Esophagus muscularis mucosa (tissue), 4 donors: ENCODE measurements around the gene LRRTM4. TPM values are rescaled to one million over a fixed set of nuclear protein-coding genes. Genes with fewer than 3 reads are reported as not detected.

Experiments used
- DNase-seq: peaks from one replicate; pipeline ENCODE4 v3.0.0-alpha.2; 2017; ENCODE audit errors: extremely low spot score
- H3K27ac ChIP-seq, 4 donors: fragments of 200-600 bp; sonication (generic); replicated peaks in 1 of 4; 1 replicate in 3 of 4; 2 replicates in 1 of 4; pipeline ENCODE4 v1.5.1; 2016 to 2019; ENCODE audit warnings: mild to moderate bottlenecking in 1 of 4
- H3K27me3 ChIP-seq, 4 donors: fragments of 200-600 bp; sonication (generic); one replicate each; pipeline versions ENCODE4 v1.5.1 to v1.6.0; 2016 to 2019
- H3K36me3 ChIP-seq, 4 donors: fragments of 200-600 bp; sonication (generic); one replicate each; pipeline ENCODE4 v1.5.1; 2016 to 2019
- H3K4me1 ChIP-seq, 4 donors: fragments of 200-600 bp; sonication (generic); one replicate each; pipeline ENCODE4 v1.5.1; 2016 to 2019
- H3K4me3 ChIP-seq, 4 donors: fragments of 200-600 bp; sonication (generic); 1 replicate in 2 of 4; 2 replicates in 2 of 4; pipeline ENCODE4 v1.5.1; 2016 to 2019; ENCODE audit warnings: mild to moderate bottlenecking in 4 of 4, moderate library complexity in 1 of 4
- H3K9me3 ChIP-seq, 4 donors: fragments of 200-600 bp; sonication (generic); 1 replicate in 3 of 4; 2 replicates in 1 of 4; pipeline ENCODE4 v1.5.1; 2016 to 2019
- CTCF ChIP-seq, 3 experiments: fragments of 200-600 bp in 2 of 3; fragments of 450-650 bp in 1 of 3; sonication (generic) in 2 of 3; IDR thresholded peaks; one replicate each; pipeline ENCODE4 v1.5.1; 2017 to 2019; ENCODE audit warnings: antibody characterized with exemption in 3 of 3, mild to moderate bottlenecking in 2 of 3, moderate library complexity in 1 of 3
- EP300 ChIP-seq: sonication (generic); formaldehyde crosslinking; IDR thresholded peaks from one replicate; pipeline ENCODE4 v1.6.1; 2017; ENCODE audit warnings: antibody characterized with exemption
- POLR2A ChIP-seq: fragments of 450-650 bp; IDR thresholded peaks from one replicate; pipeline ENCODE4 v1.6.1; 2017; ENCODE audit warnings: antibody characterized with exemption, moderate library complexity, mild to moderate bottlenecking, low read depth
- POLR2AphosphoS5 ChIP-seq, 2 donors: sonication (generic); formaldehyde crosslinking; IDR thresholded peaks; one replicate each; pipeline ENCODE4 v1.6.1; 2017; ENCODE audit warnings: antibody characterized with exemption in 2 of 2
- WGBS: methylation state at CpG from one replicate; pipeline ENCODE4 v1.1.5; 2018; 5-methylcytosine and 5-hydroxymethylcytosine counted together
- intact Hi-C: fragments of 100-400 bp; cut with DNase I; formaldehyde crosslinking; loops from one replicate; pipeline ENCODE4 v1.15.1; 2023
- total RNA-seq, 4 donors: library from RNA; depleted of rRNA; stranded (reverse); fragments of >200 nt; gene quantifications; one replicate each; pipeline versions ENCODE4 v1.1.0 to v1.2.1, GENCODE V29; 2016

The LRRTM4 gene
- total RNA-seq, 4 donors from 2014 or later, result 0.17 to 0.97 (median 0.41) TPM

DNA sequence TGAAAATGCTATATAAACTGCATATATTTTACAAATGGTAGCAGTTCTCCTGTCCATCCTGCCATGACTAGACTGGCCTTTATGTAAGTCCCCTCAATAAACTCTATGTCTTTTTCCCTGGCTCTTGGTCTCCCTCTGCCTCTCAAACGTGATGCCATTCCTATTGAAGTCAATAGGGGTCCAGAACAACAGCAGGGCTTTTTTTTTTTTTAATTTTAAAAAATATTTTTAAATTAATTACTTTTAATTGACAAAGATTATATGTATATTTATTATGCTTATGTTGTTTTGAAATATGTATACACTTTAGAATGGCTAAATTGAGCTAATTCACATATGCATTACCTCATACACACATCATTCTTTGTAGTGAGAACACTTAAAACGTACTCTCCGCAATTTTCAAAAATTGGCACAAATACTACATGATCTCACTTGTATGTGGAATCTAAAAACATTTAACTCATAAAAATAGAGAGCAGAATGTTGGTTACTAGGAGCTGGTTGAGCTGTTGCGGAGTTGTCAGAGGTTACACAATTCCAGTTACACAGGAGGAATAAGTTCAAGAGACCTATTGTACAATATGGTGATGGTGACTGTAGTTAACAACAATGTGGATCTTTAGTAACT, 123.1 kb downstream of the LRRTM4 start:
- no peak overlapping the region for H3K4me3 ChIP-seq
- DNase-seq, result no peak
- H3K27me3 ChIP-seq, result no peaks in the 10 kb centered on the region
- 61% methylated on average over 4 of the region's 4 CpGs for WGBS
- H3K9me3 ChIP-seq, result no peaks in the 10 kb centered on the region
- no peak for TF ChIP-seq EP300
- no peak for TF ChIP-seq POLR2AphosphoS5 (IDR thresholded peaks at IDR 0.05)
- TF ChIP-seq POLR2A, result no peak
- TF ChIP-seq CTCF (IDR thresholded peaks at IDR 0.05), result no peak
- H3K4me1 ChIP-seq, result no peaks in the 10 kb centered on the region
- no peaks in the 10 kb centered on the region for H3K36me3 ChIP-seq
- intact Hi-C loops, result no loop called here
- no peak overlapping the region for H3K27ac ChIP-seq

DNA sequence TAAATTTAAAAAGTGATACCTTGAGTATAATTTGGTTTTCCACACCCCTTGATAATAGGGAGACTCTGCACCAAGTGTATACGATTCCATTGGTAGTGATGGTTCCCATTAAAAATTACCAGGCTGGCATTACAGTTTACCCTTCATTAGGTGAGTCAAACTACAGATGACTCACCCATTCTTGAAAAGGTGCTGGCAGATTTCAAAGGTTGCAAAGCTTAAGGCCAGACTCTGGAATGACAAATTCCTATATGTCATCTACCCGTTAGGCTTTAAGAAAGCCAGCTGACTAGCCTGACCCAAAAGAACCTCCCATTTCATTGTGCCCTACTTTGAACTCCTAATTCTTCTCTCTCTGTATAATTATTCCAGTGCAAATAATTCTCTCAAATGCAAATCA, 124.4 kb downstream of the LRRTM4 start:
- Histone ChIP-seq H3K36me3 (no peaks in the 10 kb centered on the region), H3K4me1 (no peaks in the 10 kb centered on the region), H3K4me3 (no peak overlapping the region), H3K9me3 (no peaks in the 10 kb centered on the region), H3K27ac (no peak overlapping the region), H3K27me3 (no peaks in the 10 kb centered on the region)
- WGBS, result 72% methylated on average over 2 of the region's 2 CpGs
- no peak for TF ChIP-seq CTCF (IDR thresholded peaks at IDR 0.05)
- no peak for TF ChIP-seq POLR2AphosphoS5 (IDR thresholded peaks at IDR 0.05)
- no peak for TF ChIP-seq POLR2A
- no peak for TF ChIP-seq EP300
- intact Hi-C loops, result no loop called here
- DNase-seq, result no peak

- intact Hi-C loops, result no loop called here
- Histone ChIP-seq H3K36me3 (no peaks in the 10 kb centered on the region), H3K4me3 (no peak overlapping the region), H3K27me3 (no peaks in the 10 kb centered on the region), H3K4me1 (no peaks in the 10 kb centered on the region), H3K9me3 (no peaks in the 10 kb centered on the region), H3K27ac (no peak overlapping the region)
- 71% methylated on average over 1 of the region's 1 CpG for WGBS
- DNase-seq, result no peak
- TF ChIP-seq EP300 (no peak), CTCF (IDR thresholded peaks at IDR 0.05) (no peak), POLR2A (no peak), POLR2AphosphoS5 (IDR thresholded peaks at IDR 0.05) (no peak)
Observed at GRCh38 chr2:77395011-77395410, 127.2 kb downstream of the LRRTM4 start.

DNA sequence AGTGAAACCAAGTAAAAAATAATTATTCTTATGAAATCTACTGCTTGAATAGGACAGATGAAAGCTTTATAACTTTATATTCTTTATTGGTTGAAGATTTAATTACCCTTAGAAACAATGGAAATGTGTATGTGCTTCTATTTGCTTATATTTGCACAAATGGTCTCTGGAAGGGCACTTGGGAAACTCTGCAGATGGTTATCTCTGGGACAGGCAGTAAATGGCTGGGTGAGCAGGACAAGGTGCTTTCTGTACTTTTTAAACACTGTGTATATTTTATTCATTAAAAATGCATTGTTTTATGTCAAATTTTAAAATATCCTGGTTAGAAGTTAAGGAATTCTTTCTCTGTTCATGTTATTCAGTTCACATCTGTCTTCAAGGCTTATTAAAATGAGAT, 131.1 kb downstream of the LRRTM4 start:
- intact Hi-C loops, result no loop called here
- DNase-seq, result no peak
- no peaks in the 10 kb centered on the region for H3K4me1 ChIP-seq
- H3K4me3 ChIP-seq, result no peak overlapping the region
- H3K27me3 ChIP-seq, result no peaks in the 10 kb centered on the region
- no peaks in the 10 kb centered on the region for H3K36me3 ChIP-seq
- H3K9me3 ChIP-seq, result no peaks in the 10 kb centered on the region
- H3K27ac ChIP-seq, result no peak overlapping the region
- no peak for TF ChIP-seq CTCF (IDR thresholded peaks at IDR 0.05)
- TF ChIP-seq POLR2A, result no peak
- TF ChIP-seq EP300, result no peak
- no peak for TF ChIP-seq POLR2AphosphoS5 (IDR thresholded peaks at IDR 0.05)

- Histone ChIP-seq H3K4me3 (no peak overlapping the region), H3K27ac (no peak overlapping the region), H3K4me1 (no peaks in the 10 kb centered on the region), H3K27me3 (no peaks in the 10 kb centered on the region), H3K9me3 (no peaks in the 10 kb centered on the region), H3K36me3 (no peaks in the 10 kb centered on the region)
- intact Hi-C loops, result no loop called here
- TF ChIP-seq POLR2A, result no peak
- no peak for TF ChIP-seq CTCF (IDR thresholded peaks at IDR 0.05)
- TF ChIP-seq POLR2AphosphoS5 (IDR thresholded peaks at IDR 0.05), result no peak
- no peak for TF ChIP-seq EP300
- DNase-seq, result no peak
- 57% methylated on average over 3 of the region's 3 CpGs for WGBS
Observed at GRCh38 chr2:77387324-77387723, 134.9 kb downstream of the LRRTM4 start.
